IMR-90 (cell line): ENCODE data around the gene PGLYRP3.

Experiments used
- BHLHE40 ChIP-seq: fragments of 150-350 bp; IDR thresholded peaks from 2 replicates; pipeline ENCODE4 v1.6.1; 2016; ENCODE audit warnings: mild to moderate bottlenecking, low read depth, low read length
- MAFK ChIP-seq: IDR thresholded peaks from 2 replicates; pipeline ENCODE4 v1.6.1; 2012; ENCODE audit warnings: low read depth, low read length, improper control_type of control experiment
- RAD21 ChIP-seq: IDR thresholded peaks from 2 replicates; pipeline ENCODE4 v1.6.1; 2012; ENCODE audit warnings: low read length, improper control_type of control experiment
- TF ChIP-seq, protein P1 (sequence below): fragments of 150-350 bp; IDR thresholded peaks from 2 replicates; pipeline ENCODE4 v1.6.1; 2017; ENCODE audit warnings: mild to moderate bottlenecking, antibody characterized with exemption, low read length, low read depth
- TF ChIP-seq, protein P2 (sequence below): conservative IDR thresholded peaks from 2 replicates; pipeline ENCODE4 v1.5.1; 2012; ENCODE audit warnings: mild to moderate bottlenecking, low read depth, low read length, improper control_type of control experiment

DNA sequence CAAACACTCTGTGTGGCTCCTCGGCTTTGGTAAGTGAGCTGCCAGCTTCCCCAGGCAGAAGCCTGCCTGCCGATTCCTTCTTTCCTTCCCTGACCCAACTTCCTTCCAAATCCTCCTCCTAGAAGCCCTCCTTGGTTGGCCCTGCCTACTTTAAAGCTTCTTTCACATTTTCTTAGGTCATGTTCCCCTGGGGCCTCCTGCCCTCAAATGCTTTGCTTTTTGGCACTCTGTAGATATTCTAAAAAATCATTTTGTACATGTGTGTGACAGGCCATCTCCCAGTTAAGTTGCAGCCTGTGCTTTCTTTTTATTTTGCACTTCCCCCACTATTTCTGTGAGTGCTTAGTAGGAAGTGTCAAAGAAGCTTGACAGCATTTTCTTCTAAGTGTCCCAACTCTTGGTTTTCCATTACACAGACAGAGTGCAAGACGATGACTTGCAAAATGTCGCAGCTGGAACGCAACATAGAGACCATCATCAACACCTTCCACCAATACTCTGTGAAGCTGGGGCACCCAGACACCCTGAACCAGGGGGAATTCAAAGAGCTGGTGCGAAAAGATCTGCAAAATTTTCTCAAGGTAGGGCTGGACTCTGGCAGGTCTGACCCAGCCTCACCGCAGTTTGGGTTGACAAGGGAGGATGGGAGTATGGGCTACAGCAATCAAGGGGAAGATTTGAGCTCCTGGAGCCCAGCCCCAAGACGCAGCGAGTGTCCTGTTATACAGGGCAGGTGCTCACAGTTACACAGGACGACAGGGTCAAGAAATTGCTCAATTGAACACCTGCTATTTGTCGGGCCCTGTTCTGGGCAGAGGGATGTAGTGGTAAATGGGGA is 45.3 kb upstream of the PGLYRP3 start, which contains the start of gene S100A9:
- TF ChIP-seq, protein P1, sequence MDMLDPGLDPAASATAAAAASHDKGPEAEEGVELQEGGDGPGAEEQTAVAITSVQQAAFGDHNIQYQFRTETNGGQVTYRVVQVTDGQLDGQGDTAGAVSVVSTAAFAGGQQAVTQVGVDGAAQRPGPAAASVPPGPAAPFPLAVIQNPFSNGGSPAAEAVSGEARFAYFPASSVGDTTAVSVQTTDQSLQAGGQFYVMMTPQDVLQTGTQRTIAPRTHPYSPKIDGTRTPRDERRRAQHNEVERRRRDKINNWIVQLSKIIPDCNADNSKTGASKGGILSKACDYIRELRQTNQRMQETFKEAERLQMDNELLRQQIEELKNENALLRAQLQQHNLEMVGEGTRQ: no peak
- TF ChIP-seq BHLHE40 (no peak), RAD21 (no peak), MAFK (no peak)
- TF ChIP-seq, protein P2, sequence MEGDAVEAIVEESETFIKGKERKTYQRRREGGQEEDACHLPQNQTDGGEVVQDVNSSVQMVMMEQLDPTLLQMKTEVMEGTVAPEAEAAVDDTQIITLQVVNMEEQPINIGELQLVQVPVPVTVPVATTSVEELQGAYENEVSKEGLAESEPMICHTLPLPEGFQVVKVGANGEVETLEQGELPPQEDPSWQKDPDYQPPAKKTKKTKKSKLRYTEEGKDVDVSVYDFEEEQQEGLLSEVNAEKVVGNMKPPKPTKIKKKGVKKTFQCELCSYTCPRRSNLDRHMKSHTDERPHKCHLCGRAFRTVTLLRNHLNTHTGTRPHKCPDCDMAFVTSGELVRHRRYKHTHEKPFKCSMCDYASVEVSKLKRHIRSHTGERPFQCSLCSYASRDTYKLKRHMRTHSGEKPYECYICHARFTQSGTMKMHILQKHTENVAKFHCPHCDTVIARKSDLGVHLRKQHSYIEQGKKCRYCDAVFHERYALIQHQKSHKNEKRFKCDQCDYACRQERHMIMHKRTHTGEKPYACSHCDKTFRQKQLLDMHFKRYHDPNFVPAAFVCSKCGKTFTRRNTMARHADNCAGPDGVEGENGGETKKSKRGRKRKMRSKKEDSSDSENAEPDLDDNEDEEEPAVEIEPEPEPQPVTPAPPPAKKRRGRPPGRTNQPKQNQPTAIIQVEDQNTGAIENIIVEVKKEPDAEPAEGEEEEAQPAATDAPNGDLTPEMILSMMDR: no peak
